ENCODE measurements around the gene LAMA5.
A peak's percentile ranks its signal among the peaks of the same experiment; 100 is the strongest.

Gene LAMA5

GRCh38 chr20:62367136-62367632, at the start of gene LAMA5:
Gene LAMA5 (minus strand): TSS chr20:62367312. CDS start chr20:62367245, 67 bp downstream.
- DNase-seq: no peak

GRCh38 chr20:62415354-62416111, 48.4 kb upstream of the LAMA5 start:
- no peak for DNase-seq

- DNase-seq: no peak
These were observed 46.9 kb upstream of the LAMA5 start for GRCh38 chr20:62413896-62414481.

- DNase-seq: no peak
These were observed 46.0 kb upstream of the LAMA5 start for GRCh38 chr20:62413025-62413570.

- DNase-seq: no peak
These were observed 45.3 kb upstream of the LAMA5 start for GRCh38 chr20:62412194-62413024.

- DNase-seq: no peak
These were observed 44.5 kb upstream of the LAMA5 start for GRCh38 chr20:62411479-62412193.

GRCh38 chr20:62410746-62411478, 43.8 kb upstream of the LAMA5 start:
- DNase-seq: no peak

GRCh38 chr20:62409931-62410745, 43.0 kb upstream of the LAMA5 start:
- DNase-seq: peak; percentile 10

GRCh38 chr20:62409086-62409853, 42.2 kb upstream of the LAMA5 start:
- no peak for DNase-seq

GRCh38 chr20:62408640-62409039, 41.5 kb upstream of the LAMA5 start:
- DNase-seq: no peak

- DNase-seq: no peak
These were observed 40.9 kb upstream of the LAMA5 start for GRCh38 chr20:62408055-62408454.

- DNase-seq: peak; percentile 92
These were observed 40.3 kb upstream of the LAMA5 start, which contains the start of gene CABLES2 for GRCh38 chr20:62407221-62407992. Gene CABLES2 (minus strand): TSS chr20:62407285. CDS start chr20:62407276, 9 bp downstream.

- DNase-seq: no peak
These were observed 39.6 kb upstream of the LAMA5 start for GRCh38 chr20:62406635-62407176.

GRCh38 chr20:62405981-62406513, 38.9 kb upstream of the LAMA5 start:
- no peak for DNase-seq

- peak; percentile 28 for DNase-seq
These were observed 38.2 kb upstream of the LAMA5 start for GRCh38 chr20:62405108-62405980.

- DNase-seq: no peak
These were observed 37.6 kb upstream of the LAMA5 start for GRCh38 chr20:62404761-62405107.

GRCh38 chr20:62404112-62404665, 37.1 kb upstream of the LAMA5 start:
- DNase-seq: no peak
